Middle frontal gyrus (tissue), 1 donor: ENCODE measurements around the gene CSNK2A1.

Experiments used
- DNase-seq: peaks from one replicate; pipeline ENCODE4 v3.0.0-alpha.2; 2015; ENCODE audit warnings: low spot score; ENCODE audit errors: extremely low spot score

The CSNK2A1 gene

GRCh38 chr20:432208-432607 lies 111.4 kb downstream of the CSNK2A1 start:
- no peak for DNase-seq

- peak; percentile 83 for DNase-seq
Measured at GRCh38 chr20:431012-431904, 112.3 kb downstream of the CSNK2A1 start.

GRCh38 chr20:430091-430999 lies 113.2 kb downstream of the CSNK2A1 start:
- DNase-seq = no peak

GRCh38 chr20:428658-429200 lies 114.9 kb downstream of the CSNK2A1 start:
- DNase-seq = no peak

- DNase-seq = no peak
Measured at GRCh38 chr20:427849-428657, 115.5 kb downstream of the CSNK2A1 start.

- no peak for DNase-seq
Measured at GRCh38 chr20:427401-427800, 116.2 kb downstream of the CSNK2A1 start.

- DNase-seq = no peak
Measured at GRCh38 chr20:426566-426965, 117.0 kb downstream of the CSNK2A1 start.
